ENCODE measurements around the gene ESRRB.

The ESRRB gene

DNA sequence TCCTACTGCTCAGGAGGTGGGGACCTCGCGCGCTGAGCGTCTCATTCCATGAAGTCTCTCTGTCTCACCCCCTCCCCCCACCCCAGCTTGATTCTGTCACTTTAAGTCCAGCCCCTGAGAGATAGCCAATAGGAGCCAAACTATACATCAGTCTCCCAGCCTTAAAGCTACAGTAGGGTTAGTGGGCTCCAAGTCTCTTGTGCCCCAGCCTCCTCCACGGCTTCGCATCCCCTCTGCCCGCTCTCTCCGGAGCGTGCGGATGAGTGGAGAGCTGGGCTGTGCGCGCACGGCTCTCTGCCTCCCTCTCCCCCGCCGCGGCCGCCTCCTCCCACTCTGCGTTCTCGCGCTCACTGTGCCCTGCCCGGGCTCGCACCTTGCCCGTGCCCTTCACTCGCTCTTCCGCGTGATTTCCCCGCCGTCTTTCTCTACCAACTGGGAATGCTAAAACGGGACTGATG lies at the start of gene ESRRB:
Gene ESRRB (plus strand): TSS at position 191 of the 458 bp plus-strand sequence. CDS start 265 bp downstream, at position 456.
- TF ChIP-seq, protein P1, sequence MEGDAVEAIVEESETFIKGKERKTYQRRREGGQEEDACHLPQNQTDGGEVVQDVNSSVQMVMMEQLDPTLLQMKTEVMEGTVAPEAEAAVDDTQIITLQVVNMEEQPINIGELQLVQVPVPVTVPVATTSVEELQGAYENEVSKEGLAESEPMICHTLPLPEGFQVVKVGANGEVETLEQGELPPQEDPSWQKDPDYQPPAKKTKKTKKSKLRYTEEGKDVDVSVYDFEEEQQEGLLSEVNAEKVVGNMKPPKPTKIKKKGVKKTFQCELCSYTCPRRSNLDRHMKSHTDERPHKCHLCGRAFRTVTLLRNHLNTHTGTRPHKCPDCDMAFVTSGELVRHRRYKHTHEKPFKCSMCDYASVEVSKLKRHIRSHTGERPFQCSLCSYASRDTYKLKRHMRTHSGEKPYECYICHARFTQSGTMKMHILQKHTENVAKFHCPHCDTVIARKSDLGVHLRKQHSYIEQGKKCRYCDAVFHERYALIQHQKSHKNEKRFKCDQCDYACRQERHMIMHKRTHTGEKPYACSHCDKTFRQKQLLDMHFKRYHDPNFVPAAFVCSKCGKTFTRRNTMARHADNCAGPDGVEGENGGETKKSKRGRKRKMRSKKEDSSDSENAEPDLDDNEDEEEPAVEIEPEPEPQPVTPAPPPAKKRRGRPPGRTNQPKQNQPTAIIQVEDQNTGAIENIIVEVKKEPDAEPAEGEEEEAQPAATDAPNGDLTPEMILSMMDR (IDR thresholded peaks at IDR 0.05; ENCODE audit: control extremely low read depth, extremely low read depth, low read depth, missing control alignments), result no peak
- DNase-seq (ENCODE audit: extremely low spot score), result no peak
- CTCF ChIA-PET, result interaction anchor here (2.3 kb wide), 1 partner anchor 11 kb away, joined by 10 read pairs; no protein-coding TSS in a partner anchor
- POLR2A ChIA-PET, result no interaction called here

DNA sequence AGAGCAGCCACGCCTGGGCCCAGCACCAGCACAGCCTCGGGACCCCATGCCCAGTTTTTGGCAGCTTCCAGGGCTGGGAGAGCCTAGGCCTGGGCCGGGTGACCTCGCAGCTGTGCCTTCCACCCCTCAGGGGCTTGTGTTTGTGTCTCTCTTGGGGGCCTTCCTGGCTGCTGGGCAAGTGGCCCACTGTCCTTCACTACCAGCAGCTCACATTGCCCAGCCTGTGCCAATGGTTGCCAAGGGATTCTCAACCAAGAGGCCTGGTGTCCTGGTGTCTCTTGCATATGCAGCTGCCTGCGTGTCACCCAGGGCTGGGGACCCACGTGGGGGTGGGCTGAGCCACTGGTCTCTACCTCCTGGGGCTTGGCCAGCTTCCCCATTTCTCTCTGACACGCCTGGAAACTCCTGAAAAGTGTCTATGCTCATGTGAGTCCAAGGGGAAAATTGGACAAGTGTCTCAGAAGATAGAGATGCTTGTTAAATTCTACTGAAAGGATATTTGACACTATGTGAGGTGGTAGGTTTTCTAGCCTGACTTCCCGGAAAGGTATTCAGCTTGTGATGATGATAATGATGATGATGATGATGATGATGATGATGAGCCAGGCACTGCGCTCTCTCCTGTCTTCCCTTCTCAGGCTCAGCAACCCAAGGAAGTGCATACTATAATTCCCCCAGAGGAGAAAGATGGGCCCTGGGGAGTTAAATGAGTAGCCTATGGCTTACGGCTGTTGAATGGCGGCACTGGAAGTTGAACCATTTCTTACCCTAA lies 48.8 kb upstream of the ESRRB start:
- no peak for DNase-seq (ENCODE audit: extremely low spot score)
- POLR2A ChIA-PET, result no interaction called here
- CTCF ChIA-PET, result no interaction called here
- TF ChIP-seq, protein P1 (IDR thresholded peaks at IDR 0.05; ENCODE audit: control extremely low read depth, extremely low read depth, low read depth, missing control alignments), result no peak

DNA sequence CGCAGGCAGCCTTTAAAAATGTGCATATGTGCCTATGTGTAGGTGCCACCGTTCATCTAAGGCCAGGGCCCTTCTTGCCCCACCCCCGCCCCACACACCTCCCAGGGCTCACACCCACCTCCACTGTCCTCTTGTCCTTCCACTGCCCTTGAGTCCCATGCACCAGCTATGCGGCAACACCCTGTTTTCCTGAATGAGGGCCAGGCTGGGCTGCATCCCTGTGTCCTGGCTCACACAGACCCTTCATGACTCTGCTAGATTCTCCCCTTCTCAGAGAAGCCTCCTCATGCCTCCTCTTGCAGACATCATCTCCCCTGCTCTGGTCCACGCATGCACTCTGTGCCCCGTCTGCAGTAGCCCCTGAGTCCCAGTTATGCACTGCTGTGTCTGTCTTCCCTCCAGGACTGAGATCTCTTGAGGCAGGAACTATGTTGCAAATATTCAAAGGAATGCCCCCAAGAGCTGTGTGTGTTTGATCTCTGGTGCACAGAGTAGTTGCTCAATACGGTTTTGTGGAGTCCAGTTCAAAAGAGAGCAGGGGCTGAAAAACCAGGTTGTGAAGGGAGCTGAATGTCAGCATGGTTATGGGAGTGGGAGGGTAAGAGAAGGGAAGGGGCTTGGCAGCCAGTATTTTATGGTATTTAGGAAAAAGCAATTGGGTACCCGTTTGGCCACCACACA lies 47.3 kb upstream of the ESRRB start:
- POLR2A ChIA-PET, result no interaction called here
- TF ChIP-seq, protein P1 (IDR thresholded peaks at IDR 0.05; ENCODE audit: control extremely low read depth, extremely low read depth, low read depth, missing control alignments), result no peak
- no peak for DNase-seq (ENCODE audit: extremely low spot score)
- CTCF ChIA-PET, result interaction anchor here (1.3 to 2.2 kb wide), 3 partner anchors 10 to 25 kb away, joined by 4 to 8 read pairs (median 4); no protein-coding TSS in a partner anchor

DNA sequence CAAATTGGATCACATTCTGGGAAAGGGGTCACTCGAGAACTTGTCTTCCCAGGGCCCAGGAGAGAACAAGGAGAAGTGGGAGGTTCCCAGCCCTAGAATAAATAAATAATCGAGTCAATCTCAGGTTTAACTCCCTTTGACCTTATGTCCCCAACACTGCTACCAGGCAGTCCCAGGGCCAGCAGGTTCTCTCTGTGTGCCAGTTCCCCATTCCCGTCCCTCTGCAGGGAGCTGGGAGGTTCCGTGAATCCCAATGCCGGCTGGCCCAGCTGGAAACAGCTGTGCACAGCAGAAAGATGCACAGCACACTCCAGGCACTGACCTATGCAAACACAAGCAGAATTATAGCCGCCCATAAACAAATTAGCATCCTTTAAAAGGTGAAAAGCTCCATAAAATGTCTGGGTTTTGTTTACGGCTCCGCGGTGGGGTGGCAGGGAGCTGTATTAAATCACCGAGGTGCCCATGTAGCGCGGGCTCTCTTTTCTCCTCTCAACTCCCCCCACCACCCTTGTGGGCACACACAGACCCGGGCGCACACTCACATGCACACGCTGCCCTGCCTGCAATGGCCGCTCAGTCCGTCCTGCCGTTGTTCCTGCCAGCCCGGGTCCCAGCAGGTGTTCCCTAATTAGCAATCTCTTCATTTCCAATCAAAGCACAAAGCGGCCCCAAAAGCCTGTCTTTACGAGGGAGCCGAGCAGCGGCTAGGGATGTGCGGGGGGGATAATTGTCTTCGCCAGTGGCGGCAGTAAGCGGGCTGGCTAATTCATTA lies 46.6 kb upstream of the ESRRB start:
- ChIA-PET POLR2A (no interaction called here), CTCF (interaction anchor here (1.3 to 2.2 kb wide), 3 partner anchors 9 to 26 kb away, joined by 4 to 8 read pairs (median 4); no protein-coding TSS in a partner anchor)
- no peak for DNase-seq (ENCODE audit: extremely low spot score)
- TF ChIP-seq, protein P1 (IDR thresholded peaks at IDR 0.05; ENCODE audit: control extremely low read depth, extremely low read depth, low read depth, missing control alignments), result no peak

DNA sequence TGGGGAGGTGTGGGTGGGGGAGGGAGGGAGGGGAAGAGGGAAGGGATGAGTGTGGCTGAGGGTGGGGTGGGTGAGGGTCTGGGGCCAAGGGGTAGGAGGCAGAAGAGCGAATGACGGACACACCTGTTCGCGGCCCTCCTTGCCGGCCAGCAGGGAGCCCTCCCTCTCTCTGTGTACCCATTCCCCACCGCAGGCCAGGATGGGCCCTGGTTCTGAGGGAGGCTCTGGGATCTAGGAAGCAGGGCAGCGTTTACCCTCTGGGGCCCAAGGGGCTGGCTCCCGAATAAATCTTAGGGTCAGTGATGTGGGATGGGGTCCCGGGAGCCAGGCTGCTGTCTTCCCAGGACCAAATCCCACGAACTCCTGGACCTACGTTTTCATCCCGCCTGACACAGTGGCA lies 46.0 kb upstream of the ESRRB start:
- DNase-seq (ENCODE audit: extremely low spot score), result no peak
- ChIA-PET POLR2A (no interaction called here), CTCF (interaction anchor here (1.3 to 2.2 kb wide), 3 partner anchors 8 to 27 kb away, joined by 4 to 8 read pairs (median 5); no protein-coding TSS in a partner anchor)
- TF ChIP-seq, protein P1 (IDR thresholded peaks at IDR 0.05; ENCODE audit: control extremely low read depth, extremely low read depth, low read depth, missing control alignments), result no peak
